HepG2 (cell line): ENCODE data around the gene MFAP4. TPM values are rescaled to one million over a fixed set of nuclear protein-coding genes. Genes with fewer than 3 reads are reported as not detected.

Experiments used
- ATF4 ChIP-seq, 2 experiments: fragments of 450-650 bp in 1 of 2; sonication (generic) in 1 of 2; formaldehyde crosslinking; IDR thresholded peaks; 2 replicates each; pipeline versions ENCODE4 v1.5.0 to v1.8.0; 2020 to 2022; ENCODE audit warnings: mild to moderate bottlenecking in 1 of 2, missing genetic modification reagents in 1 of 2
- KDM3A ChIP-seq: IDR thresholded peaks from 2 replicates; pipeline ENCODE4 v1.6.1; 2018; ENCODE audit warnings: low read depth, missing compliant biosample characterization
- KLF12 ChIP-seq: sonication (generic); formaldehyde crosslinking; IDR thresholded peaks from 2 replicates; pipeline ENCODE4 v1.4.0; 2020; ENCODE audit warnings: missing genetic modification reagents, borderline replicate concordance
- NFYB ChIP-seq: sonication (generic); formaldehyde crosslinking; IDR thresholded peaks from 2 replicates; pipeline ENCODE4 v1.4.0; 2020; ENCODE audit warnings: missing genetic modification reagents
- PHF8 ChIP-seq: sonication (generic); formaldehyde crosslinking; IDR thresholded peaks from 2 replicates; pipeline ENCODE4 v1.5.0; 2020; ENCODE audit warnings: missing genetic modification reagents
- POLR2A ChIP-seq, 2 experiments: IDR thresholded peaks; 2 replicates each; pipeline ENCODE4 v1.6.1; 2011; ENCODE audit warnings: low read depth in 2 of 2, low read length in 2 of 2, mild to moderate bottlenecking in 1 of 2, moderate library complexity in 1 of 2; ENCODE audit not compliant: insufficient read depth in 1 of 2
- RFX1 ChIP-seq: fragments of 450-650 bp; IDR thresholded peaks from 2 replicates; pipeline ENCODE4 v1.6.1; 2017
- TEAD2 ChIP-seq: sonication (generic); formaldehyde crosslinking; IDR thresholded peaks from 2 replicates; pipeline ENCODE4 v1.9.0; 2021; ENCODE audit warnings: missing genetic modification reagents
- XBP1 ChIP-seq: sonication (generic); formaldehyde crosslinking; IDR thresholded peaks from 2 replicates; pipeline ENCODE4 v1.5.0; 2020; ENCODE audit warnings: missing genetic modification reagents
- ZBTB2 ChIP-seq: sonication (generic); formaldehyde crosslinking; IDR thresholded peaks from 2 replicates; pipeline ENCODE4 v1.8.0; 2022; ENCODE audit warnings: low read depth, missing genetic modification reagents
- ZFY ChIP-seq: sonication (generic); formaldehyde crosslinking; IDR thresholded peaks from 2 replicates; pipeline ENCODE4 v1.4.0; 2020; ENCODE audit warnings: missing genetic modification reagents
- ZIK1 ChIP-seq: sonication (generic); formaldehyde crosslinking; IDR thresholded peaks from 2 replicates; pipeline ENCODE4 v1.5.0; 2020; ENCODE audit warnings: mild to moderate bottlenecking, low read depth, missing genetic modification reagents, borderline replicate concordance
- ZNF207 ChIP-seq: fragments of 450-650 bp; IDR thresholded peaks from 2 replicates; pipeline ENCODE4 v1.6.1; 2016; ENCODE audit warnings: antibody characterized with exemption, borderline replicate concordance
- ZNF253 ChIP-seq: sonication (generic); formaldehyde crosslinking; IDR thresholded peaks from 2 replicates; pipeline ENCODE4 v1.8.0; 2022; ENCODE audit warnings: mild to moderate bottlenecking, missing genetic modification reagents, borderline replicate concordance
- ZNF275 ChIP-seq: sonication (generic); formaldehyde crosslinking; IDR thresholded peaks from 2 replicates; pipeline ENCODE4 v1.8.0; 2022; ENCODE audit warnings: missing genetic modification reagents, mild to moderate bottlenecking, inconsistent platforms, borderline replicate concordance
- ZNF296 ChIP-seq: sonication (generic); formaldehyde crosslinking; conservative IDR thresholded peaks from 2 replicates; pipeline ENCODE4 v1.5.0; 2020; ENCODE audit warnings: mild to moderate bottlenecking, missing genetic modification reagents
- ZNF550 ChIP-seq: sonication (generic); formaldehyde crosslinking; IDR thresholded peaks from 2 replicates; pipeline ENCODE4 v1.4.0; 2020; ENCODE audit warnings: mild to moderate bottlenecking, missing genetic modification reagents, borderline replicate concordance
- ZNF674 ChIP-seq: sonication (generic); formaldehyde crosslinking; IDR thresholded peaks from 2 replicates; pipeline ENCODE4 v1.5.0; 2020; ENCODE audit warnings: low read depth, mild to moderate bottlenecking, missing genetic modification reagents
- ZNF749 ChIP-seq: sonication (generic); formaldehyde crosslinking; IDR thresholded peaks from 2 replicates; pipeline ENCODE4 v1.8.0; 2022; ENCODE audit warnings: mild to moderate bottlenecking, missing genetic modification reagents, moderate library complexity, borderline replicate concordance
- polyA plus RNA-seq, 8 experiments: library from polyadenylated mRNA; depleted of rRNA in 3 of 8; stranded (reverse) in 7 of 8; unstranded in 1 of 8; fragments of >200 nt; fragmentation: Illumina TruSeq in 4 of 8; extraction: Trizol in 4 of 8; gene quantifications; 2 replicates each; pipeline versions ENCODE4 v1.2.1 to v1.2.3, GENCODE V29; 2011 to 2016; ENCODE audit warnings: low read depth in 4 of 8, missing spikeins in 1 of 8, mixed read lengths in 1 of 8; ENCODE audit not compliant: insufficient read depth in 1 of 8
- total RNA-seq, 5 experiments: library from RNA; depleted of rRNA; stranded (reverse); fragments of >200 nt; fragmentation: Illumina TruSeq; extraction: Trizol; gene quantifications; 2 replicates each; pipeline ENCODE4 v1.2.3, GENCODE V29; 2016; ENCODE audit warnings: low read depth in 1 of 5
- TF ChIP-seq, protein P1 (sequence below): sonication (generic); formaldehyde crosslinking; IDR thresholded peaks from 2 replicates; pipeline ENCODE4 v1.4.0; 2020; ENCODE audit warnings: mild to moderate bottlenecking, missing genetic modification reagents
- TF ChIP-seq, protein P2 (sequence below): IDR thresholded peaks from 2 replicates; pipeline ENCODE4 v1.6.1; 2018; ENCODE audit warnings: missing genetic modification reagents
- TF ChIP-seq, protein P3 (sequence below): sonication (generic); formaldehyde crosslinking; IDR thresholded peaks from 2 replicates; pipeline ENCODE4 v1.4.0; 2020; ENCODE audit warnings: missing genetic modification reagents

Gene MFAP4
- total and polyA plus RNA-seq, 2 of the 13 experiments (the other 11 are each of a cell fraction or from before 2014, with no cell fraction given), result 0.08 TPM; not detected in 1

DNA sequence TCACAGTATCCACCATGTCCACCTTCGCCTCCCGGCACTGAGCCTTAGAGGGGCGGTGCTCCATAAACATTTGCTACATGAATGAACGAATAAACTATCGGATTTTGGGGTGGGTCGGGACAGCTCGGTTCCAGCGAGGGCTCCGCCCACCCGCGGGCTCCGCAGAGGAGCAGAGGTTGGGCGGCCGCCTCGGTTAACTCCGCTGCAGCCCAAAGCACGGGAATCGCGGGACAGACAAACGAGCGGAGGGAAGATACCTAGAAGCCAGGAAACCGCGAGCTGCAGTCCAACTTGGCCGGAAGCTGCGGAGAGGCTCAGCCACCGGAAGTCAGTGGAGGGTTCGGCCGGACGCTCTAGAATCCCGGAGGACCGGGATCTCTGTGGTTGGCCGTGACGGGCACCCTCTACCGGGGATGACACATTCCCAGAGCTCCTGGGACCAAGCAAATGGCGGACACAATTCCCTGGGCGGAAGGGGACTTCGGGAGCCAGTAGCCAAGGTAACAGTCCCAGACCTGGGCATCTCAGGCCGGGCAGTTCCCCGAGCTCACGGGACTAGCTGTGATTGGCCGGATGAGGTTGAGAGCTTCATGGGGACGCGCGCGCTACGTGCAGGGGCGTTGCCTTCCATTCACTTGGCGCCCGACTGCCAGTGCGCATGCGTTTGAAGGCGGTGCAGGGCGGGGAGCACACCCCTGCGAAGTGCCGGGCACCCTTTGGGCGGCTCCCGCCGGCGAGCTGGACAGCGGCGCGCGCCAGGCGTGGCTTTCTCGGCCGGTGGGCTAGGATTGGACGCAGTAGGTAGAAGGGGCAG, 9.2 kb downstream of the MFAP4 start (continued):
- no peak for TF ChIP-seq ATF4 (CRISPR knock-in tag; IDR thresholded peaks at IDR 0.05)
- TF ChIP-seq ZNF749 (CRISPR knock-in tag), result no peak
- peak; percentile 85 for TF ChIP-seq PHF8 (CRISPR knock-in tag)
- TF ChIP-seq, protein P1, sequence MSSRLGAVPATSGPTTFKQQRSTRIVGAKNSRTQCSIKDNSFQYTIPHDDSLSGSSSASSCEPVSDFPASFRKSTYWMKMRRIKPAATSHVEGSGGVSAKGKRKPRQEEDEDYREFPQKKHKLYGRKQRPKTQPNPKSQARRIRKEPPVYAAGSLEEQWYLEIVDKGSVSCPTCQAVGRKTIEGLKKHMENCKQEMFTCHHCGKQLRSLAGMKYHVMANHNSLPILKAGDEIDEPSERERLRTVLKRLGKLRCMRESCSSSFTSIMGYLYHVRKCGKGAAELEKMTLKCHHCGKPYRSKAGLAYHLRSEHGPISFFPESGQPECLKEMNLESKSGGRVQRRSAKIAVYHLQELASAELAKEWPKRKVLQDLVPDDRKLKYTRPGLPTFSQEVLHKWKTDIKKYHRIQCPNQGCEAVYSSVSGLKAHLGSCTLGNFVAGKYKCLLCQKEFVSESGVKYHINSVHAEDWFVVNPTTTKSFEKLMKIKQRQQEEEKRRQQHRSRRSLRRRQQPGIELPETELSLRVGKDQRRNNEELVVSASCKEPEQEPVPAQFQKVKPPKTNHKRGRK (CRISPR knock-in tag), result no peak
- TF ChIP-seq ZNF296 (CRISPR knock-in tag), result no peak
- no peak for TF ChIP-seq TEAD2 (CRISPR knock-in tag)
- no peak for TF ChIP-seq ZNF253 (CRISPR knock-in tag)
- peak; percentile 71; the same call in 1 of the 2 replicates for TF ChIP-seq XBP1
- no peak for TF ChIP-seq ZNF674
- no peak for TF ChIP-seq ZNF207
- peak; percentile 35; the same call in 1 of the 2 replicates for TF ChIP-seq ZFY
- TF ChIP-seq ZNF550, result peak; percentile 71; the same call in 1 of the 2 replicates
- TF ChIP-seq, protein P2, sequence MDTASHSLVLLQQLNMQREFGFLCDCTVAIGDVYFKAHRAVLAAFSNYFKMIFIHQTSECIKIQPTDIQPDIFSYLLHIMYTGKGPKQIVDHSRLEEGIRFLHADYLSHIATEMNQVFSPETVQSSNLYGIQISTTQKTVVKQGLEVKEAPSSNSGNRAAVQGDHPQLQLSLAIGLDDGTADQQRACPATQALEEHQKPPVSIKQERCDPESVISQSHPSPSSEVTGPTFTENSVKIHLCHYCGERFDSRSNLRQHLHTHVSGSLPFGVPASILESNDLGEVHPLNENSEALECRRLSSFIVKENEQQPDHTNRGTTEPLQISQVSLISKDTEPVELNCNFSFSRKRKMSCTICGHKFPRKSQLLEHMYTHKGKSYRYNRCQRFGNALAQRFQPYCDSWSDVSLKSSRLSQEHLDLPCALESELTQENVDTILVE (CRISPR knock-in tag), result peak; percentile 92
- no peak; the same call in 1 of the 2 replicates for TF ChIP-seq KDM3A (CRISPR knock-in tag)
- peak; percentile 73 for TF ChIP-seq ZBTB2 (CRISPR knock-in tag)
- peak; percentile 74; the same call in 1 of the 2 replicates for TF ChIP-seq ZNF275 (CRISPR knock-in tag)
- TF ChIP-seq RFX1, result peak; percentile 81
- peak; percentile 84 to 86 for TF ChIP-seq POLR2A (IDR thresholded peaks at IDR 0.05; ENCODE audit: insufficient read depth in 1 of 2, low read depth in 2 of 2, low read length in 2 of 2)
- peak; percentile 39; the same call in 1 of the 2 replicates for TF ChIP-seq ZIK1 (CRISPR knock-in tag)
- TF ChIP-seq KLF12 (CRISPR knock-in tag), result peak; percentile 81
- TF ChIP-seq, protein P3, sequence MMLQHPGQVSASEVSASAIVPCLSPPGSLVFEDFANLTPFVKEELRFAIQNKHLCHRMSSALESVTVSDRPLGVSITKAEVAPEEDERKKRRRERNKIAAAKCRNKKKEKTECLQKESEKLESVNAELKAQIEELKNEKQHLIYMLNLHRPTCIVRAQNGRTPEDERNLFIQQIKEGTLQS (CRISPR knock-in tag), result no peak
- TF ChIP-seq NFYB, result peak; percentile 89
